Measurements from ENCODE around the gene NACAD.

Gene NACAD

GRCh38 chr7:45112648-45113047, 23.9 kb upstream of the NACAD start:
- Histone ChIP-seq H3K36me3 (ENCODE audit: insufficient read depth, low read length) (peaks cover 24% of the 10 kb centered on the region), H3K4me1 (ENCODE audit: insufficient read depth, low read length, severe bottlenecking) (peaks cover 40% of the 10 kb centered on the region), H3K27me3 (ENCODE audit: insufficient read depth, low read length) (peaks cover 15% of the 10 kb centered on the region; the same call in 1 of the 2 replicates), H3K4me3 (ENCODE audit: low read depth, low read length, poor library complexity, severe bottlenecking) (peak overlapping the region; percentile 81), H3K27ac (ENCODE audit: low read depth, low read length, poor library complexity, severe bottlenecking) (no peak overlapping the region), H3K9ac (ENCODE audit: low read length) (no peak overlapping the region; the same call in 1 of the 2 replicates), H3K9me2 (ENCODE audit: low read depth, low read length) (no peaks in the 10 kb centered on the region), H3F3A (ENCODE audit: insufficient read depth, low read length) (peaks cover 5% of the 10 kb centered on the region; the same call in 1 of the 2 replicates), H3K4me2 (ENCODE audit: low read length) (peak overlapping the region; percentile 67), H4K20me1 (ENCODE audit: insufficient read depth, low read length) (no peaks in the 10 kb centered on the region; the same call in 1 of the 2 replicates), H2AFZ (ENCODE audit: low read length) (no peak overlapping the region), H3K79me2 (ENCODE audit: insufficient read depth, low read length) (peaks cover 37% of the 10 kb centered on the region), H3K9me3 (ENCODE audit: low read length) (no peaks in the 10 kb centered on the region)
- no peak for TF ChIP-seq CTCF (IDR thresholded peaks at IDR 0.05; ENCODE audit: low read length)
- no peak for TF ChIP-seq EZH2 (IDR thresholded peaks at IDR 0.05; ENCODE audit: borderline replicate concordance, low read length)

- Histone ChIP-seq H3K36me3 (ENCODE audit: insufficient read depth, low read length) (peaks cover 35% of the 10 kb centered on the region), H3K4me1 (ENCODE audit: insufficient read depth, low read length, severe bottlenecking) (peaks cover 42% of the 10 kb centered on the region), H3K4me3 (ENCODE audit: low read depth, low read length, poor library complexity, severe bottlenecking) (peak within 1 kb of the TSS; percentile 81), H4K20me1 (ENCODE audit: insufficient read depth, low read length) (no peaks in the 10 kb centered on the region; the same call in 1 of the 2 replicates), H3K9me3 (ENCODE audit: low read length) (no peaks in the 10 kb centered on the region), H3K79me2 (ENCODE audit: insufficient read depth, low read length) (peaks cover 46% of the 10 kb centered on the region), H3K27ac (ENCODE audit: low read depth, low read length, poor library complexity, severe bottlenecking) (peak within 1 kb of the TSS; percentile 81), H3K27me3 (ENCODE audit: insufficient read depth, low read length) (peaks cover 9% of the 10 kb centered on the region; the same call in 1 of the 2 replicates), H3F3A (ENCODE audit: insufficient read depth, low read length) (peaks cover 5% of the 10 kb centered on the region; the same call in 1 of the 2 replicates), H3K9me2 (ENCODE audit: low read depth, low read length) (no peaks in the 10 kb centered on the region), H2AFZ (ENCODE audit: low read length) (no peak within 1 kb of the TSS), H3K4me2 (ENCODE audit: low read length) (peak within 1 kb of the TSS; percentile 84), H3K9ac (ENCODE audit: low read length) (peak within 1 kb of the TSS; percentile 80)
- TF ChIP-seq CTCF (IDR thresholded peaks at IDR 0.05; ENCODE audit: low read length) (peak; percentile 61), EZH2 (IDR thresholded peaks at IDR 0.05; ENCODE audit: borderline replicate concordance, low read length) (no peak)
These were observed 22.8 kb upstream of the NACAD start, which contains the start of gene TBRG4 for GRCh38 chr7:45111298-45112223. TBRG4 (minus strand) TSS chr7:45111697; CDS start chr7:45109237, 2,460 bp downstream.

GRCh38 chr7:45108863-45109262, 20.1 kb upstream of the NACAD start:
- TF ChIP-seq CTCF (IDR thresholded peaks at IDR 0.05; ENCODE audit: low read length) (no peak), EZH2 (IDR thresholded peaks at IDR 0.05; ENCODE audit: borderline replicate concordance, low read length) (no peak)
- Histone ChIP-seq H3K27ac (ENCODE audit: low read depth, low read length, poor library complexity, severe bottlenecking) (no peak overlapping the region), H3K9me3 (ENCODE audit: low read length) (no peaks in the 10 kb centered on the region), H2AFZ (ENCODE audit: low read length) (no peak overlapping the region), H3K27me3 (ENCODE audit: insufficient read depth, low read length) (no peaks in the 10 kb centered on the region; the same call in 1 of the 2 replicates), H3K36me3 (ENCODE audit: insufficient read depth, low read length) (peaks cover 62% of the 10 kb centered on the region), H3K79me2 (ENCODE audit: insufficient read depth, low read length) (peaks cover 46% of the 10 kb centered on the region), H3K4me1 (ENCODE audit: insufficient read depth, low read length, severe bottlenecking) (peaks cover 42% of the 10 kb centered on the region), H3K9ac (ENCODE audit: low read length) (no peak overlapping the region; the same call in 1 of the 2 replicates), H3K4me2 (ENCODE audit: low read length) (peak overlapping the region; percentile 37), H3F3A (ENCODE audit: insufficient read depth, low read length) (peaks cover 5% of the 10 kb centered on the region; the same call in 1 of the 2 replicates), H3K9me2 (ENCODE audit: low read depth, low read length) (no peaks in the 10 kb centered on the region), H3K4me3 (ENCODE audit: low read depth, low read length, poor library complexity, severe bottlenecking) (no peak overlapping the region), H4K20me1 (ENCODE audit: insufficient read depth, low read length) (no peaks in the 10 kb centered on the region; the same call in 1 of the 2 replicates)

All from OCI-LY1 (cell line).